Uterine smooth muscle cell (primary cell): Measurements from ENCODE around the gene SMAP2. TPM values are rescaled to one million over a fixed set of nuclear protein-coding genes. Genes with fewer than 3 reads are reported as not detected.

Experiments used
- total RNA-seq: library from RNA; depleted of rRNA; stranded (reverse); fragments of >200 nt; gene quantifications from 2 replicates; pipeline ENCODE4 v1.2.3, GENCODE V29; 2014

Gene SMAP2
- total RNA-seq: 12.4 and 23.0 TPM in 2 replicates

GRCh38 chr1:40373323-40374283, at the start of gene SMAP2:
Gene SMAP2 (plus strand): TSS chr1:40373727. CDS start chr1:40374121, 394 bp downstream.

DNA sequence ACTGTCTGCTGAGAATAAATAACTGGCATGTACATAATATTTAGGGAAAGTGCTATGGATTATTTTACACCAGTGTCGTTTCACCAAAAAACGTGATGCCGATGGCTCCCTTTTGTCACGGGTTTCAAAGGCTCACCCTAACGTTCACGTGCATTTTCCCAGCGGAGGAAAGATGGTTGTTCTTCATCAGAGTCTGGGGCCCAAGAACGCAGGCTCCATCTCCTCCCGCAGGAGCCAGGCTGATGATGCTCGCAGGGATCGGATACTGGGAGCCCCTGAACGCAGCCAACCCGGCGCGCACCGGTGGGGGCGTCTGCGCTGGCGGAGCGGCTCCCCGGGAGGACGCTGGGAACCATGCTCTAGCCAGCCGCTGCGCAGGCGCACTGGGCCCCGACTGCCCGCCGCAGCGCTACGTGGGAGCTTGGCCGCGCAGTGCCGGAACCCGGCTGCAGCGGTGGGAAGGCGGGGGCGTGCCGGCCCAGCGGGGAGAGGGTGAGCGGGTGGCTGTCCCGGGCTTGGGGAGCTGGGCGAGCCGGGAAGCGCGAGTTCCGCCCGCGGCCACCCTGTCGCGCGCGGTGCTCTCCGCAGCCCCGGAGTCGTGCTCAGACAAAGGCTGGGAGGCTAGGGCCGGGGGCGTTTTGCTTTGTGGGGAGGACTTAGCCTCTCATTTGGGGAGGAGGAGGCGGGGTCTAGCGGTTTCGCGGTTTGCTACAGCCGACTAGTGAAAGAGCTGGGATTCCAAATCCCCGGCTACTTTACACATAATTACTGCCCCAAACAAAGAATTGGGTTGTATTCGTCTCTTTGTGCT, 76.4 kb downstream of the SMAP2 start, which contains the start of gene ZFP69B:
ZFP69B (plus strand) TSS at position 793 of the 811 bp plus-strand sequence. CDS start 486 bp downstream, outside the sequence.

Other genes with a start within 250 kb of the SMAP2 start
- gene RLF, start 212.3 kb upstream of the SMAP2 start, total RNA-seq: 28.5 and 29.7 TPM in 2 replicates
- not detected in 2 replicates for gene TMCO2, start 125.8 kb upstream of the SMAP2 start, total RNA-seq
- gene ZMPSTE24, start 115.5 kb upstream of the SMAP2 start, total RNA-seq: 83.4 and 93.2 TPM in 2 replicates
- gene COL9A2, start 56.4 kb upstream of the SMAP2 start, total RNA-seq: 0.55 and 1.00 TPM in 2 replicates
- 2.2 and 5.3 TPM in 2 replicates for gene ZFP69B, start 76.7 kb downstream of the SMAP2 start, total RNA-seq
- 2.9 and 3.2 TPM in 2 replicates for gene ZFP69, start 103.6 kb downstream of the SMAP2 start, total RNA-seq
- gene EXO5, start 135.0 kb downstream of the SMAP2 start, total RNA-seq: 11.4 and 14.3 TPM in 2 replicates
- 2.2 and 5.1 TPM in 2 replicates for gene ZNF684, start 157.9 kb downstream of the SMAP2 start, total RNA-seq